ENCODE measurements around the gene ZYX. TPM values are rescaled to one million over a fixed set of nuclear protein-coding genes. Genes with fewer than 3 reads are reported as not detected.
"Not testable (repeated sequence)": the region's sequence is repeated elsewhere in the genome, so short reads cannot be mapped to it uniquely, and the experiment has no call there.

The ZYX gene
- total and polyA plus RNA-seq, 9 donors = 44.2 to 282 (median 167) TPM

DNA sequence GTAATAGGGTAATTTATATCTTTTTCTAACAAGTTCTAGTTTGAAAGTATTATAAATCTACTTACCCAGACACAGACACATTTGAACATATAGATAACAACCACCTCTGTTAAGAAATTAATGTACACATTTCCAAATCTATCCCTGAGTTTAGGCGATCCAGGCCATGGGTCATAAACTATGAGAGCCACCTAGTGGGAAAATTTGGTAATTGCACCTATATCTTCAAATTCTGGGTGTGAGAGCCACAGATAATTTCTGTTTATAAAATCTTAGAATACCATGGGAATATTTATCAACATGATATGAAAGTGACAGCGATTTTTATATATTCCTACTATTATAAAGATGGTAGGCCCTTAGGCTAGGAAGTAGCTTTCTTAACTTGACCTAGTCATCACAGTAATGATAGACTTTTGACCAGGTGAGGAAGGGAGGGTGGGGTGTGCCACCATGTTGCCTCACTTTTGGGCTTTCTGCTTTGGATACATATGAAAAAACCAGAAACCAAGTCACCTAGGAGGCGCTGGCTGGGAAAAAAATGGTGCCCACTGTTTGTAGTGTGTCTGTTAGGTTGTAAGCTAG is 35.5 kb downstream of the ZYX start:
- no peak for DNase-seq
- H3K27me3 ChIP-seq = no peaks in the 10 kb centered on the region
- H3K36me3 ChIP-seq = no peaks in the 10 kb centered on the region
- no peaks in the 10 kb centered on the region for H3K9me3 ChIP-seq
- H3K4me1 ChIP-seq (ENCODE audit: insufficient read depth) = no peaks in the 10 kb centered on the region
- intact Hi-C loops (cut with DNase I) = loop anchor here (5.0 to 10.0 kb wide), 4 partner anchors 39 to 179 kb away; partner anchors contain the start of gene GSTK1 (in 1 of the 4)
- WGBS, 3 donors = 1 to 4% (median 2%) methylated on average over 3 of the region's 3 CpGs
- TF ChIP-seq, protein P1, sequence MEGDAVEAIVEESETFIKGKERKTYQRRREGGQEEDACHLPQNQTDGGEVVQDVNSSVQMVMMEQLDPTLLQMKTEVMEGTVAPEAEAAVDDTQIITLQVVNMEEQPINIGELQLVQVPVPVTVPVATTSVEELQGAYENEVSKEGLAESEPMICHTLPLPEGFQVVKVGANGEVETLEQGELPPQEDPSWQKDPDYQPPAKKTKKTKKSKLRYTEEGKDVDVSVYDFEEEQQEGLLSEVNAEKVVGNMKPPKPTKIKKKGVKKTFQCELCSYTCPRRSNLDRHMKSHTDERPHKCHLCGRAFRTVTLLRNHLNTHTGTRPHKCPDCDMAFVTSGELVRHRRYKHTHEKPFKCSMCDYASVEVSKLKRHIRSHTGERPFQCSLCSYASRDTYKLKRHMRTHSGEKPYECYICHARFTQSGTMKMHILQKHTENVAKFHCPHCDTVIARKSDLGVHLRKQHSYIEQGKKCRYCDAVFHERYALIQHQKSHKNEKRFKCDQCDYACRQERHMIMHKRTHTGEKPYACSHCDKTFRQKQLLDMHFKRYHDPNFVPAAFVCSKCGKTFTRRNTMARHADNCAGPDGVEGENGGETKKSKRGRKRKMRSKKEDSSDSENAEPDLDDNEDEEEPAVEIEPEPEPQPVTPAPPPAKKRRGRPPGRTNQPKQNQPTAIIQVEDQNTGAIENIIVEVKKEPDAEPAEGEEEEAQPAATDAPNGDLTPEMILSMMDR (IDR thresholded peaks at IDR 0.05) = peak; percentile 70 to 72 (median 72)
- TF ChIP-seq POLR2A (IDR thresholded peaks at IDR 0.05) = no peak
- TF ChIP-seq EP300 (IDR thresholded peaks at IDR 0.05) = no peak
- no peak overlapping the region for H3K4me3 ChIP-seq
- H3K27ac ChIP-seq = no peak overlapping the region

DNA sequence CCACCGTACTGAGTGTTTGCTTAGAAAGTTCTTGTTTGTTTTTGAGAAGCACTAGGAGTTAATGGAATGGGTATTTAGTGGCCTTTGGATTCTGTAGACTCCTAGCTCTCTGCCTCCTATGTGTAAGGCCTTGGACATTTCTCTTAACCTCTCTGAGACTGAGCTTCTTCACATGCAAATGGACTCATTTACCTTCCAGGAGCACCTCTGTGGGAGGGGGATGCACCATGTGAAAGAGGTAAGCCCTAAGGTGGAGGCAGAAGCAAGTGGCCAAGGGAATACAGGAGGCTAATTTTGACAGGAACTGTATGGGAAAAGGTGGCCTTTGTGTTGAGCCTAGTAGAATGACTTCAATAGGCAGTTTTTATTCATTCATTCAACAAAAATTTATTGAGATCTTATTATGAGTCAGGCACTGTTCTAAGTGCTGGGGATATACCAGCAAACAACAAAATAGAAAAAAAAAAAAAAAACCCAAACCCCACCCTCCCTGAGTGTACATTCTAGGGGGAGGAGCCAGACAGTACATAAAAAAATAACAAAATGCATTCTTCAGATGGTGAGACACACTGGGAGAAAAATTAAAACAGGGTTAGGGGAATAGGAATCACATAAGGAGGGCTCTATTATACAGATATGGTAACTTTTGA is 36.7 kb downstream of the ZYX start:
- intact Hi-C loops (cut with DNase I) = loop anchor here (5.0 to 10.0 kb wide), 4 partner anchors 41 to 181 kb away; partner anchors contain the start of gene GSTK1 (in 1 of the 4)
- Histone ChIP-seq H3K27ac (no peak overlapping the region), H3K4me1 (ENCODE audit: insufficient read depth) (no peaks in the 10 kb centered on the region), H3K27me3 (no peaks in the 10 kb centered on the region), H3K9me3 (no peaks in the 10 kb centered on the region), H3K4me3 (no peak overlapping the region), H3K36me3 (no peaks in the 10 kb centered on the region)
- no peak for DNase-seq
- WGBS, 3 donors = 34 to 61% (median 36%) methylated on average over 1 of the region's 1 CpG
- TF ChIP-seq EP300 (IDR thresholded peaks at IDR 0.05) (no peak), POLR2A (IDR thresholded peaks at IDR 0.05) (no peak)
- TF ChIP-seq, protein P1 (IDR thresholded peaks at IDR 0.05) = no peak

DNA sequence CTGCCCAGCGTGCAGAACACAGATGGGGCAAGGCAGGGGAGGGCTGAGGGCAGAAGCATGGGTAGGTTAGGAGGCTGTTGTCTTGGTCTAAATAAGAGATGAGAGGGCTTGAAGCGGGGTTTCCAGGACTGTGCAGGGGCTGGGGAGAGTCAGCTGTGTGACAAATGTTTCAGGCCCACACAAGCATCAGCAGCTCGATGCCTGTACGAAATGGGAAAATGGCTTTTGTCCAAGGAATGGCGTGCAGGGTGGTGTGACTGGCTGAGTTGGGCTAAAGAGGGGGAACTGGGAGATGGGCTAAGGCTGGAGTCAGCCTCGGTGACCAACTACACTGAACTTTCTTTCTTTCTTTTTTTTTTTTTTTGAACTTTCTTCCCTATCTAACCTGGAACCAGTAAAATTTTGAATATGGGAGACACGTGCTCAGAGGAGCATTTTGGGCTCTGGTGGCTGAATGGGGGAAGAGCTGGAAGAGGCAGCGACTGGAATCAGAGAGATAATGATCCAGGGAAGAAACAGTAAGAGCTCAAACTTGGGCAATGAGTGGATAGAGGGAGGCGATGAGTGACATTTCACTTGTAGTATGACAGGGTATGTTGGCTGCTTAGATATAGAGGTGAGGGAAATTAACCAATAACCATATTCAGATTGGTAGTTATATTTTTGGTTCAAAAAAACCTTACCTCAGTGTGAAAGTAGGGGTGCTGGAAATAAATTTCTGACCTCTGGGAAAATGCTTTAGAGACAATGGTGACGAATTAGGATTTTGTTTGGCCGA is 37.7 kb downstream of the ZYX start:
- no peak overlapping the region for H3K27ac ChIP-seq
- DNase-seq = no peak
- intact Hi-C loops (cut with DNase I) = loop anchor here (5.0 to 10.0 kb wide), 4 partner anchors 42 to 182 kb away; partner anchors contain the start of gene GSTK1 (in 1 of the 4)
- H3K36me3 ChIP-seq = no peaks in the 10 kb centered on the region
- no peaks in the 10 kb centered on the region for H3K27me3 ChIP-seq
- no peaks in the 10 kb centered on the region for H3K4me1 ChIP-seq (ENCODE audit: insufficient read depth)
- H3K9me3 ChIP-seq = no peaks in the 10 kb centered on the region
- no peak overlapping the region for H3K4me3 ChIP-seq
- TF ChIP-seq, protein P1 (IDR thresholded peaks at IDR 0.05) = no peak
- TF ChIP-seq POLR2A (IDR thresholded peaks at IDR 0.05) (no peak), EP300 (IDR thresholded peaks at IDR 0.05) (no peak)
- 83 to 86% (median 84%) methylated on average over 11 of the region's 11 CpGs for WGBS, 3 donors

DNA sequence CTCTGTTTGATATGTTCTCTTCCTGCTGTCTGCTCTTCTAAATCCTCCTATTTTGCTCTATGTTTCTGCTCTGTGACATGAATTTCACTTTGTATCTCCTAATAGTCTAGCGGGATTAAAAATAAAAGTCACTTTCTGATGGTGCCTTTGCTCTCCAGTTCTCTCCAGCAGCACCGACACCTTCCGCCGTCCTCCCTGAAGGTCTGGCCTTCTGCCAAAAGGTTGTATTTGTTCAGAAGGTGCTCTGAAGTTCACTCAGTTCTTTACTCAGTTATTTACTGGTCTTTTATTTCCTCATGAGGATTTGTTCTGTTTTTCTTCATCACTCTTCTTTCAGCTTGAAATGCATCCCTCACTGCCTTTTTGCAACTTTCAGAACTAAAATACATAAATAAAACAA is 38.7 kb downstream of the ZYX start:
- WGBS, 3 donors = 17 to 24% (median 23%) methylated on average over 4 of the region's 4 CpGs
- no peaks in the 10 kb centered on the region for H3K27me3 ChIP-seq
- intact Hi-C loops (cut with DNase I) = loop anchor here (5.0 to 10.0 kb wide), 4 partner anchors 43 to 183 kb away; partner anchors contain the start of gene GSTK1 (in 1 of the 4)
- no peaks in the 10 kb centered on the region for H3K9me3 ChIP-seq
- no peak for DNase-seq
- H3K4me1 ChIP-seq (ENCODE audit: insufficient read depth) = no peaks in the 10 kb centered on the region
- H3K27ac ChIP-seq = no peak overlapping the region
- no peaks in the 10 kb centered on the region for H3K36me3 ChIP-seq
- no peak overlapping the region for H3K4me3 ChIP-seq
- TF ChIP-seq POLR2A (IDR thresholded peaks at IDR 0.05) (no peak), EP300 (IDR thresholded peaks at IDR 0.05) (no peak)
- TF ChIP-seq, protein P1 (IDR thresholded peaks at IDR 0.05) = no peak

DNA sequence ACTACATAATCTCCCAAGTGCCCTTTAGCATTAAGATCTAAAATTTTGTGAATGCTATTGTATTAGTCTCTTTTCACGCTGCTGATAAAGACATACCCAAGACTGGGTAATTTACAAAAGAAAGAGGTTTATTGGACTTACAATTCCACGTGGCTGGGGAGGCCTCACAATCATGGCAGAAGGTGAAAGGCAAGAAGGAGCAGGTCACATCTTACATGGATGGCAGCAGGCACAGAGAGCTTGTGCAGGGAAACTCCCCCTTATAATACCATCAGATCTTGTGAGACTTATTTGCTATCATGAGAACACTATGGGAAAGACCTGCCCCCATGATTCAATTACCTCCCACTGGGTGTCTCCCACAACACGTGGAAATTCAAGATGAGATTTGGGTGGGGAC is 39.5 kb downstream of the ZYX start:
- intact Hi-C loops (cut with DNase I); H3K9me3 ChIP-seq; H3K4me1 ChIP-seq (ENCODE audit: insufficient read depth); H3K27me3 ChIP-seq; H3K36me3 ChIP-seq; DNase-seq; H3K27ac ChIP-seq; H3K4me3 ChIP-seq: not testable (repeated sequence)
- WGBS, 3 donors = 59 to 66% (median 61%) methylated on average over 3 of the region's 3 CpGs
